GM23338 (cell line): ENCODE measurements around the gene CCNI. TPM values are rescaled to one million over a fixed set of nuclear protein-coding genes. Genes with fewer than 3 reads are reported as not detected.

Source experiments
- ATAC-seq: fragments of 200-7000 bp; cut with Tn5 transposase; 3 replicates; pipeline ENCODE4 v1.9.1; 2020
- DNase-seq: peaks from one replicate; pipeline ENCODE4 v3.0.0-alpha.2; 2015; ENCODE audit warnings: low spot score
- H2AFZ ChIP-seq: fragments of 200-600 bp; sonication (generic); 2 replicates; pipeline ENCODE4 v1.8.0; 2016; ENCODE audit warnings: antibody characterized with exemption, mild to moderate bottlenecking, moderate library complexity
- H3F3A ChIP-seq: fragments of 200-600 bp; sonication (generic); replicated peaks from 2 replicates; pipeline ENCODE4 v1.8.0; 2017; ENCODE audit warnings: antibody characterized with exemption, mixed run types, low read depth
- H3K27ac ChIP-seq: fragments of 200-600 bp; sonication (generic); 2 replicates; pipeline ENCODE4 v1.6.1; 2016; ENCODE audit warnings: low read depth
- H3K27me3 ChIP-seq: fragments of 200-600 bp; sonication (generic); 2 replicates; pipeline ENCODE4 v1.8.0; 2016; ENCODE audit warnings: mild to moderate bottlenecking, mixed run types, moderate library complexity; ENCODE audit not compliant: insufficient read depth
- H3K36me3 ChIP-seq: fragments of 200-600 bp; sonication (generic); 2 replicates; pipeline ENCODE4 v1.8.0; 2016; ENCODE audit warnings: mild to moderate bottlenecking; ENCODE audit not compliant: insufficient read depth
- H3K4me1 ChIP-seq: fragments of 200-600 bp; sonication (generic); 2 replicates; pipeline ENCODE4 v1.8.0; 2016; ENCODE audit warnings: mild to moderate bottlenecking, moderate library complexity; ENCODE audit not compliant: insufficient read depth
- H3K4me2 ChIP-seq: fragments of 200-600 bp; sonication (generic); 2 replicates; pipeline ENCODE4 v1.7.1; 2017; ENCODE audit warnings: mixed run types
- H3K4me3 ChIP-seq: fragments of 200-600 bp; sonication (generic); 2 replicates; pipeline ENCODE4 v1.6.1; 2016; ENCODE audit warnings: mixed run types
- H3K79me2 ChIP-seq: fragments of 200-600 bp; sonication (generic); replicated peaks from 2 replicates; pipeline ENCODE4 v1.8.0; 2017; ENCODE audit warnings: mild to moderate bottlenecking; ENCODE audit not compliant: insufficient read depth
- H3K9me2 ChIP-seq: fragments of 200-600 bp; sonication (generic); 2 replicates; pipeline ENCODE4 v1.8.0; 2017; ENCODE audit not compliant: insufficient read depth
- H4K20me1 ChIP-seq: fragments of 200-600 bp; sonication (generic); replicated peaks from 2 replicates; pipeline ENCODE4 v1.8.0; 2017; ENCODE audit warnings: mild to moderate bottlenecking; ENCODE audit not compliant: insufficient read depth
- H3K27ac Mint-ChIP-seq: 2 replicates; pipeline ENCODE4 v1.8.0; 2020; ENCODE audit warnings: inconsistent platforms, mild to moderate bottlenecking, moderate library complexity, mixed read lengths
- H3K27me3 Mint-ChIP-seq: 3 replicates; pipeline ENCODE4 v1.8.0; 2022; ENCODE audit warnings: low read depth, mild to moderate bottlenecking, moderate library complexity, mixed read lengths, inconsistent platforms; ENCODE audit not compliant: insufficient read depth, poor library complexity
- H3K36me3 Mint-ChIP-seq: 3 replicates; pipeline ENCODE4 v1.8.0; 2021; ENCODE audit warnings: low read depth, mild to moderate bottlenecking, inconsistent platforms, moderate library complexity, mixed read lengths
- H3K4me1 Mint-ChIP-seq: 3 replicates; pipeline ENCODE4 v1.8.0; 2020; ENCODE audit warnings: mild to moderate bottlenecking, inconsistent platforms, mixed read lengths
- H3K4me3 Mint-ChIP-seq: 3 replicates; pipeline ENCODE4 v1.8.0; 2021; ENCODE audit warnings: moderate library complexity, mild to moderate bottlenecking, inconsistent platforms, mixed read lengths
- H3K9me3 Mint-ChIP-seq: 3 replicates; pipeline ENCODE4 v1.8.0; 2020; ENCODE audit warnings: moderate library complexity, mild to moderate bottlenecking, inconsistent platforms, mixed read lengths
- EZH2 ChIP-seq: fragments of 200-600 bp; sonication (generic); IDR thresholded peaks from one replicate; pipeline ENCODE4 v1.8.0; 2017; ENCODE audit warnings: antibody characterized with exemption, mild to moderate bottlenecking, low read depth; ENCODE audit not compliant: unreplicated experiment
- EZH2phosphoT487 ChIP-seq: fragments of 200-600 bp; sonication (generic); IDR thresholded peaks from one replicate; pipeline ENCODE4 v1.8.1; 2018; ENCODE audit warnings: antibody characterized with exemption; ENCODE audit not compliant: unreplicated experiment
- NANOG ChIP-seq: IDR thresholded peaks from 2 replicates; pipeline ENCODE4 v1.6.1; 2016; ENCODE audit warnings: antibody characterized with exemption, borderline replicate concordance
- POLR2AphosphoS5 ChIP-seq: IDR thresholded peaks from 2 replicates; pipeline ENCODE4 v1.6.1; 2016; ENCODE audit warnings: antibody characterized with exemption, low read depth
- ZNF331 ChIP-seq: fragments of 250-450 bp; sonication (Bioruptor Pico); IDR thresholded peaks from 2 replicates; pipeline ENCODE4 v1.5.0; 2020; ENCODE audit warnings: low read depth, mild to moderate bottlenecking, moderate library complexity
- polyA plus RNA-seq: library from polyadenylated mRNA; unstranded; fragments of >200 nt; fragmentation: Nextera tagmentation; extraction: Ambion mirVana; gene quantifications from 2 replicates; pipeline ENCODE4 v1.2.1, GENCODE V29; 2016
- total RNA-seq: library from RNA; depleted of rRNA; stranded (reverse); fragments of >200 nt; shearing (Covaris generic); gene quantifications from 2 replicates; pipeline ENCODE4 v1.2.3, GENCODE V29; 2014
- TF ChIP-seq, protein P1 (sequence below), 2 experiments: fragments of 200-600 bp in 1 of 2; sonication (generic) in 1 of 2; conservative IDR thresholded peaks; 2 replicates each; pipeline versions ENCODE4 v1.5.1 to v1.6.1; 2016 to 2017; ENCODE audit warnings: antibody characterized with exemption in 2 of 2, low read depth in 2 of 2, mild to moderate bottlenecking in 2 of 2, moderate library complexity in 1 of 2
- TF ChIP-seq, protein P2 (sequence below): IDR thresholded peaks from one replicate; pipeline ENCODE4 v1.6.1; 2018; ENCODE audit warnings: antibody characterized with exemption; ENCODE audit not compliant: unreplicated experiment
- TF ChIP-seq, protein P3 (sequence below): IDR thresholded peaks from 2 replicates; pipeline ENCODE4 v1.6.1; 2016; ENCODE audit warnings: antibody characterized with exemption

Gene CCNI
- total and polyA plus RNA-seq, 2 experiments from 2014 or later = 207 to 248 TPM

DNA sequence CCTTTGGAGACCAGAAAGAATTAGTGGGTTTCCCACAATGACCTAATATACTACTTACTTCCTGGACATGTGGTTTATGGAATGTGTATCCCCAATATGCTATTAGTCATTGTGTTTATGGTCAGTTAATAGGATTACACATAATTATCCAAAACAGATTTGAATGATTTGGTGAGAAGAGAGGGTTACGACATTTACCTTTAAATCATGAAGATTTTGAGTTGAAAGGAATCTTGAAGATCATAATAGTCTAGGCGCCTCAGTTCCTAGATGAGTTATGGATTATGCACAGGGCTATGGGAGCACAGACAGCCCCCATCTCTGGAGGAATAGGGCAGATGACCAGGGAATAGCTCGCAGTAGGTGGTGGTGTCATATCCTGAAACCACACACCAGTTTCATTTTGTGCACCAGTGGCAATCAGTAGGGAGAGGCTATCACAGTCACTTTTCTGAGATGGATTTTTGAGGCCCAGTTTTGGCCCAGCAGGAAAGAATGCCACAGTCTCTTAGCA, 64.9 kb downstream of the CCNI start:
- no peaks in the 10 kb centered on the region for H3K9me3 Mint-ChIP-seq
- peaks cover 7% of the 10 kb centered on the region; the same call in 1 of the 2 replicates for H3K36me3 ChIP-seq
- no peak overlapping the region for H2AFZ ChIP-seq
- H3K27me3 ChIP-seq = no peaks in the 10 kb centered on the region
- peaks cover 67% of the 10 kb centered on the region for H3K4me1 ChIP-seq
- TF ChIP-seq, protein P1, sequence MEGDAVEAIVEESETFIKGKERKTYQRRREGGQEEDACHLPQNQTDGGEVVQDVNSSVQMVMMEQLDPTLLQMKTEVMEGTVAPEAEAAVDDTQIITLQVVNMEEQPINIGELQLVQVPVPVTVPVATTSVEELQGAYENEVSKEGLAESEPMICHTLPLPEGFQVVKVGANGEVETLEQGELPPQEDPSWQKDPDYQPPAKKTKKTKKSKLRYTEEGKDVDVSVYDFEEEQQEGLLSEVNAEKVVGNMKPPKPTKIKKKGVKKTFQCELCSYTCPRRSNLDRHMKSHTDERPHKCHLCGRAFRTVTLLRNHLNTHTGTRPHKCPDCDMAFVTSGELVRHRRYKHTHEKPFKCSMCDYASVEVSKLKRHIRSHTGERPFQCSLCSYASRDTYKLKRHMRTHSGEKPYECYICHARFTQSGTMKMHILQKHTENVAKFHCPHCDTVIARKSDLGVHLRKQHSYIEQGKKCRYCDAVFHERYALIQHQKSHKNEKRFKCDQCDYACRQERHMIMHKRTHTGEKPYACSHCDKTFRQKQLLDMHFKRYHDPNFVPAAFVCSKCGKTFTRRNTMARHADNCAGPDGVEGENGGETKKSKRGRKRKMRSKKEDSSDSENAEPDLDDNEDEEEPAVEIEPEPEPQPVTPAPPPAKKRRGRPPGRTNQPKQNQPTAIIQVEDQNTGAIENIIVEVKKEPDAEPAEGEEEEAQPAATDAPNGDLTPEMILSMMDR (conservative IDR thresholded peaks at IDR 0.05; ENCODE audit: low read depth in 2 of 2) = no peak
- TF ChIP-seq, protein P2, sequence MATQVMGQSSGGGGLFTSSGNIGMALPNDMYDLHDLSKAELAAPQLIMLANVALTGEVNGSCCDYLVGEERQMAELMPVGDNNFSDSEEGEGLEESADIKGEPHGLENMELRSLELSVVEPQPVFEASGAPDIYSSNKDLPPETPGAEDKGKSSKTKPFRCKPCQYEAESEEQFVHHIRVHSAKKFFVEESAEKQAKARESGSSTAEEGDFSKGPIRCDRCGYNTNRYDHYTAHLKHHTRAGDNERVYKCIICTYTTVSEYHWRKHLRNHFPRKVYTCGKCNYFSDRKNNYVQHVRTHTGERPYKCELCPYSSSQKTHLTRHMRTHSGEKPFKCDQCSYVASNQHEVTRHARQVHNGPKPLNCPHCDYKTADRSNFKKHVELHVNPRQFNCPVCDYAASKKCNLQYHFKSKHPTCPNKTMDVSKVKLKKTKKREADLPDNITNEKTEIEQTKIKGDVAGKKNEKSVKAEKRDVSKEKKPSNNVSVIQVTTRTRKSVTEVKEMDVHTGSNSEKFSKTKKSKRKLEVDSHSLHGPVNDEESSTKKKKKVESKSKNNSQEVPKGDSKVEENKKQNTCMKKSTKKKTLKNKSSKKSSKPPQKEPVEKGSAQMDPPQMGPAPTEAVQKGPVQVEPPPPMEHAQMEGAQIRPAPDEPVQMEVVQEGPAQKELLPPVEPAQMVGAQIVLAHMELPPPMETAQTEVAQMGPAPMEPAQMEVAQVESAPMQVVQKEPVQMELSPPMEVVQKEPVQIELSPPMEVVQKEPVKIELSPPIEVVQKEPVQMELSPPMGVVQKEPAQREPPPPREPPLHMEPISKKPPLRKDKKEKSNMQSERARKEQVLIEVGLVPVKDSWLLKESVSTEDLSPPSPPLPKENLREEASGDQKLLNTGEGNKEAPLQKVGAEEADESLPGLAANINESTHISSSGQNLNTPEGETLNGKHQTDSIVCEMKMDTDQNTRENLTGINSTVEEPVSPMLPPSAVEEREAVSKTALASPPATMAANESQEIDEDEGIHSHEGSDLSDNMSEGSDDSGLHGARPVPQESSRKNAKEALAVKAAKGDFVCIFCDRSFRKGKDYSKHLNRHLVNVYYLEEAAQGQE = no peak
- no peak for TF ChIP-seq EZH2
- TF ChIP-seq NANOG = no peak
- TF ChIP-seq, protein P3, sequence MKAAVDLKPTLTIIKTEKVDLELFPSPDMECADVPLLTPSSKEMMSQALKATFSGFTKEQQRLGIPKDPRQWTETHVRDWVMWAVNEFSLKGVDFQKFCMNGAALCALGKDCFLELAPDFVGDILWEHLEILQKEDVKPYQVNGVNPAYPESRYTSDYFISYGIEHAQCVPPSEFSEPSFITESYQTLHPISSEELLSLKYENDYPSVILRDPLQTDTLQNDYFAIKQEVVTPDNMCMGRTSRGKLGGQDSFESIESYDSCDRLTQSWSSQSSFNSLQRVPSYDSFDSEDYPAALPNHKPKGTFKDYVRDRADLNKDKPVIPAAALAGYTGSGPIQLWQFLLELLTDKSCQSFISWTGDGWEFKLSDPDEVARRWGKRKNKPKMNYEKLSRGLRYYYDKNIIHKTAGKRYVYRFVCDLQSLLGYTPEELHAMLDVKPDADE = no peak
- TF ChIP-seq ZNF331 (CRISPR knock-in tag) = no peak
- TF ChIP-seq EZH2phosphoT487 = no peak
- TF ChIP-seq POLR2AphosphoS5 = no peak
- H3K4me3 Mint-ChIP-seq = no peak overlapping the region; the same call in 2 of the 3 replicates
- peaks cover 4% of the 10 kb centered on the region for H3K27me3 Mint-ChIP-seq
- H3K4me1 Mint-ChIP-seq = peaks cover 75% of the 10 kb centered on the region
- no peak overlapping the region for H3K4me3 ChIP-seq
- H3K9me2 ChIP-seq = no peaks in the 10 kb centered on the region
- DNase-seq = no peak
- H4K20me1 ChIP-seq = no peaks in the 10 kb centered on the region
- H3F3A ChIP-seq = no peaks in the 10 kb centered on the region
- no peak overlapping the region for H3K27ac Mint-ChIP-seq
- no peak overlapping the region for H3K4me2 ChIP-seq
- H3K27ac ChIP-seq = no peak overlapping the region
- no peak for ATAC-seq
- peaks cover 20% of the 10 kb centered on the region for H3K36me3 Mint-ChIP-seq
- H3K79me2 ChIP-seq = no peaks in the 10 kb centered on the region
